DMS 273 treated with DMSO at 0.1 percent for 48 hours (cell line): ENCODE results near the gene ZBTB32.

Experiments used
- DNase-seq: peaks from one replicate; lab custom pipeline; 2025; lab: John Stamatoyannopoulos, UW

Gene ZBTB32

DNA sequence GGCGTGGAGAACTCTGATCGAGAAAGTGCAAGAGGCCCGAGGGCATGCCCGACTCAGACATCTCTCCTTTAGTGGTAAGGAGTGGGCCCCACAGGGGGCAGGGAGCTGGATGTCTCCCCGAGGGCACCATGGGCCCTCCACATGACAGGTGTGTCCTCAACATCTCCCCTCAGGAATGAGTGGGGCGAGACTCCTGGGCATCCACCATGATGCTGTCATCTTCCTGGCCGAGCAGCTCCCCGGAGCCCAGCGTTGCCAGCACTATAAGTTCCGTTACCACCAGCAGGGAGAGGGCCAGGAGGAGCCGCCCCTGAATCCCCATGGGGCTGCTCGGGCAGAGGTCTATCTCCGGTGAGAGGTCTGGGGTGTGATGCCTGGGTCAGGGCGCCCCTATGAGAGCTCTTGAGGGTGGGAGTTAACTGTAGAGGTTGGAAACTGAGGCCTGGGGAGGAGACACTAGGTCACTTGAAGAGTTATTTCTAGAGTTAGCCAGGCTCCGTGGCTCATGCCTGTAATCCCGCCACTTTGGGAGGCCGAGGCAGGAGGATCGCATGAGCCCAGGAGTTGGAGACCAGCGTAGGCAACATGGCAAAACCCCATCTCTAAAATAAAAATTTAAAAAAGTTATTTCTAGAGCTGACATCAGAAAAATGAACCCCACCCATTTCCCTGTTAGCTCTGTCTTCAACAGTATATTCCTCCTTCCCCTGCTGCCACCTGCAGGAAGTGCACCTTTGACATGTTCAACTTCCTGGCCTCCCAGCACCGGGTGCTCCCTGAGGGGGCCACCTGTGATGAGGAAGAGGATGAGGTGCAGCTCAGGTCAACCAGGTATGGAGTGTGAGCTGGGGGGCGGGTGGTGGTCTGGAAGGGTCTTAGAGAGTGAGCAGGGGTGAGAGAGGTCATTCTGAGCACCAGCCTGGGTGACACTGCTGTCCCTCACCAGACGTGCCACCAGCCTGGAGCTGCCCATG lies 32.8 kb downstream of the ZBTB32 start:
- no peak for DNase-seq

DNA sequence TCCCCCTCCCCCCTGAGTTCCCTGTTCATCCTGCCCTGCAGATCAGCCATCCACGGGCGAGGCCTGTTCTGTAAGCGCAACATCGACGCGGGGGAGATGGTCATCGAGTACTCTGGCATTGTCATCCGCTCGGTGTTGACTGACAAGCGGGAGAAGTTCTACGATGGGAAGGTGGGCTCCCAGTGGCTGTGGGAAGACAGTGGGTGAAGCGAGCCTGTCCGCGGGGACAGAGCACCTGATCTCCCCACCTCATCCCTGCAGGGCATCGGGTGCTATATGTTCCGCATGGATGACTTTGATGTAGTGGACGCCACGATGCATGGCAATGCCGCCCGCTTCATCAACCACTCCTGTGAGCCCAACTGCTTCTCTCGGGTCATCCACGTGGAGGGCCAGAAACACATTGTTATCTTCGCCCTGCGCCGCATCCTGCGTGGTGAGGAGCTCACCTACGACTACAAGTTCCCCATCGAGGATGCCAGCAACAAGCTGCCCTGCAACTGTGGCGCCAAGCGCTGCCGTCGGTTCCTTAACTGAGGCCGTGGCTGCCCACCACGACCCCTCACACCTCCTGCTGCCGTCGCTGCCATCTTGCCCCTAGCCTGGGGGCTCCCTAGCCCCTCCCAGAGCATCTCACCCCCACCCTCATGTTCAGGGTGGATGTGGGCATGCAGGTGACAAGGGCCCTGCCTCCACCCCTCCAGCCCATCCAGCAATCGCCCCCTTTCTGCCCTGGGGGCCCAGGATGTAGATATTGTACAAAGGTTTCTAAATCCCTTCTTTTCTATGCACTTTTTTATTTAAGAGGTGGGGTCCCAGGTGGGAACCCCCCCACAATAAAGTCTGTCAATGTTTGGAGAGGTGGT lies 33.9 kb downstream of the ZBTB32 start:
- no peak for DNase-seq

DNA sequence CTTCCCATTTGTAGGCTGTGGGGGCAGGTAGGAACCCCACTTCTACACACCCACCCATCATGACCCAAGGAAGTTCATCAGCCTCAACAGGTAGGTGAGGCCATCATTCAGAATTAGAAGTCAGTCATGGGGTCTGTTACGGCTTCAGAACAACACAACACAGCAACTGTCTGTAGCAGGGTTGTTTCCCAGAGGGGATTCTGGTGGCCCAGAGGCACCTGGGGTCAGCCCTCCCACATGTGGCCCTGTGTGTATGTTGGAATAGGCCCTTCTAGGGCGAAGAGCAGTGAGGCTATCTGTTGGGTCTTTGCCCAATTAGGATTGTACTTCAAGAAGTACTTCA lies 34.5 kb downstream of the ZBTB32 start:
- DNase-seq = no peak

DNA sequence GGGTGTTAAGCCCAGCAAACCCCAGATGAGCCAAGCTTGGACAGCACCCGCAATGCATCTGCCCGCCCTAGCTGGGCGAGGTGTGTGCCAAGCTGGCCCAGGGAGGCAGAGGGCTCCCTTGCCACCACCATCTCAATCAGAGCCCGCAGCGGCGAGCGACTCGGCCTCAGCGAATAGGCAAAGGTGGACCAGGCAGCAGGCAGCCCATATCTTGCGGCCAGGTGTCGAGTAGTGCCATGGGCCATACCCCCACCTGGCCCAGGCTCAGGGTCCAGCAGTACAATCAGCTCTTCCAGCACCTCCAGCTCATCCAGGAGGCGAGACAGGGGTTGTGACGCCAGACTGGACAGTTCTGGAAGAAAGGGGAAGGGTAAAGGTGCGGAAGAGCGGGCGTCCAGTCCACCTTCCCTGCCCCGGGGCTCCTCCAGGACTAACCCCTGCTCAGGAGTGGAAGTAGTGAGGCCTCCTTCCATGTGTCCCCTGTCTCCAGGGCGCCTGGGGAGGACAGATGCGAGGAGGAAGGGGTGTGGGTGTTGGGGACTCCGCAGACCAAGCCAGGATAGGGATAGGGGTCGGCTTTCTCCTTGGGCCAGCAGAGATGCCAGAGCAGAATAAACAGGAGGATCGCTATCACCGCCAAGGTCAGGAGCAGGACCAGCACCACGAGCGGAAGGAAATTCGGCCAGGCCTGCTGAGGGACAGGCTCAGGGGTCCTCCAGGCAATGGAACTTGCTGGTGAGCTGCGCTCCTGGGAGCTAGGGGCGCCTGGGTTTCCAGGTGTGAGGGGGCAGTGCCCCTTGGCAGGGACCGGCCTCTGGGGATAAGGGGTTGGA lies 35.1 kb downstream of the ZBTB32 start:
- DNase-seq = no peak

DNA sequence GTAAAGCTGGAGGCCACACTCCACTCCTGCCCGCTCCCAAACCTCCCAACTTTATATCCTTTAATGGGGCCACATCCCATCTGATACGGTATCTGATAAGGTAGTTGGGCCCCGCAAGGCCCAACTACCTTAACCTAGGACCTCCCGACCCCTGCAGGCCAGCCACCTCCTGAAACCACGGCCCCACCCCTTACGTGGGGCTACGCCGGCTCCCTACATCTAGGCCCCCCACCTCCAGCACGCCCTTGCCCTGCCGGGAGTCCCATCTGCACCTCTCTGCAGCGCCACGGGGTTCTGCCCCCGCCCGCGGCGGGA lies 35.7 kb downstream of the ZBTB32 start:
- no peak for DNase-seq

DNA sequence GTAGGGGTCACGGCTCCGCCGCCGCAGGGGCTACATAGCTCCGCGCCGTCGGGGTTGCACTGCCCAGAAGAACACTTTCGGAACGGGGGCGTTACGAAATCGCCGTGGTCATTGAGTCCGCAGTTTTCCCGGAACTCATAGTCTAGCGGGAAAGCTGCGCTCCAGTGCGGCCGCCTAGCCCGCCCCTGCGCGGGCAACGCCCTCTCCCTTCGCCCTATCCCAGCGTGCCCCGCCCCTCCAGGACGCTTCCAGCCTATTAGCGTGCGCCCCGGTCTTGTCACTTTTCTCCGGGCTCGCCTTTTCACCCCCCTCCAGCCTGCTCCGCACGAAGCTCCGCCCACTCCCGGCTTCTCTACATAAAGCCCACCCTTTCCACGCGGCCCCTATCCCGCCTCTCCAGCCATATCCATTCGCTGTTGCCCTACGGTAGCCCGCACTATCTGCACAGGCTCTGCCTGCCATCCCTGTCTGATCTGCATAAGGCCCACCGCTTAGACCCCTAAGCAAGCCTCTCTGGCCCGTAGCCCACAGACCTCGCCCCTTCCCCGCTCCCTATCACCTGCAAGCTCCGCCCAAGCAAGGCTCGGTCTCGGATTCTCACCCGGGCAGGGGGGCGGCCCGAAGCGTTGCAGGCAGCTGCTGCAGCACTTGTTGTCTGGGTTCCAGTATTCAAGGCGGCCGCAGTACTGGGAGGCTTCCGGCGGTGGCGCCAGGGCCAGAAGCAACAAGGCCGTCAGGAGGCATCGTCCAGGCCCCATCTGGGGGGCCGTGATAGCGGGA lies 36.3 kb downstream of the ZBTB32 start:
- peak; percentile 98 for DNase-seq

DNA sequence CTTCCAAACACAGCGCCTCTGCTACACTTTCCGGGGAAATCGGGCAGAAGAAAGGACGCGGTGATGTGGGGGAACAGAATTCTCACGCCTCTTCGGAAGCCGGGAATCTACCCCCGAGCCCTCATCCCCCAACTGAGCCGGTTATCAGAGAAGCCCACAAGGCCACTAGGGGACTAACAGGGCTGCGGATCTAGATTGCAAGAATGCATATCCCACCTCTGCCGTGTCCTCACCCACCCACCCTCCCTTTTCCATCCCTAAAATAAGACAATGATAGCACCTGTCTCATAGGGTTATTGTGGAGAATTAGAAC lies 36.8 kb downstream of the ZBTB32 start:
- no peak for DNase-seq

DNA sequence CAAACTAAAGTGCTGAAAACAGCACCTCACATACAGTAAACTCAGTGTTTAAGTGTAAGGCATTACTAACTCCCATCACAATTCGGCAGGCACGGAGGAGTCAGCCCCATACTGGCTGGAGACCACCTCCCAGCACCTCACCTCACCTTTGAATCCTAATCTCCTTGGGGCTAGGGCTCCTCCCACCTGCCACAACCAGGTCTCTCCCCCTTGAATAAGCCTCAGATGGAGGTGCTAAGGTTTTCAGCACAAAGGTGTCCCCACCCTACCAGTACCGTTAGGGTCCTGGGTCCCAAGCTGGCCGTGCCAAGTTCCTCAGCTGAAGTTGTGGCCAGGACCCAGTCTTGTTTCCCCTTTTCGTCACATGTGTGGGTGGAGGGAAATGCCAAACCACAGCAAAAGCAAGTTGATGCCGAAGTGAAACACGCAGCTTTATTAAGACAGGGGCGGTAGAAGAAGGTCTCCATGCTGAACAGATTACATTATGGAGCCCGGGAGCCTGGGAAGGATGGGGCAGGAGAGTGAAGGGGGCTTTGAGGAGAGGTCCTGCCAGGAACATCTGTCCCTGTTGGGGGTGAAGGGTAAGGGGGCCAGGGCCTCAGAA lies 37.9 kb downstream of the ZBTB32 start, which contains the start of gene IGFLR1:
Gene IGFLR1 (minus strand): TSS at position 332 of the 604 bp plus-strand sequence. CDS start 1,272 bp downstream, outside the sequence.
- DNase-seq = no peak

DNA sequence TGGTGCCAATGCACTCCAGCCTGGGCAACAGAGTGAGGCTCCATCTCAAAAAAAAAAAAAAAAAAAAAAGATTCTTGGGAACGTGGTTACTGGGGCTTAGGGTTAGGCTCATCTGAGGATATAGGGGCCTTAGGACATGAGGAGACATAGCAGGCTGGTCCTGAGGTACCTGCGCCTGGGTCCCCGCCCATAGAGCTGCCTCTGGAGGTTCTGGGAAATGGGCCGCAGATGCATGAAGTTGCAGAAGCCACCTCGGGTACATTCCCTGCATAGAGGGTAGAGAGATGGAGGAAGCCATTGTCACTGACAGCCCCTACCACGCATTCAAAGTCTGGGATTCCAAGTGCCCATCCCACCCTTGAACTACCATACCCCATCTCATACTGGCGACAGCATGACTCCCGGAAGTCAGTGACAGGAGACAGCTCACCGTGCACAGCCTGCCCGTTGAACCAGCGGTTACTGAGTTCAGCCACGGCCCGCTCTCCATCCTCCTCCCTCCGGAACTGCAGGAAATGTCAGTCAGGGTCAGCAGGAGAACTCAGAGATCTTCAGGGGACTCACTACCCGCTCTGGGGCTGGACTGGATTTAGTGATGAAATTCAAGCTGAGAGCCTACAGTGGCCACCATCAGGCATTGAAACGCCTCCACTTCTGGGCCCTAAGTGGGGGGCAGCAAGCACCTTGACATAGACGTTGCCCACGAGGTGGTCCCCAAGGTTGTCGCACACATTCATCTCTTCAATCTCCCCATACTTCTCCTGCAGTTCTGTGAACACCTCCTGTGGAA lies 39.5 kb downstream of the ZBTB32 start:
- no peak for DNase-seq

DNA sequence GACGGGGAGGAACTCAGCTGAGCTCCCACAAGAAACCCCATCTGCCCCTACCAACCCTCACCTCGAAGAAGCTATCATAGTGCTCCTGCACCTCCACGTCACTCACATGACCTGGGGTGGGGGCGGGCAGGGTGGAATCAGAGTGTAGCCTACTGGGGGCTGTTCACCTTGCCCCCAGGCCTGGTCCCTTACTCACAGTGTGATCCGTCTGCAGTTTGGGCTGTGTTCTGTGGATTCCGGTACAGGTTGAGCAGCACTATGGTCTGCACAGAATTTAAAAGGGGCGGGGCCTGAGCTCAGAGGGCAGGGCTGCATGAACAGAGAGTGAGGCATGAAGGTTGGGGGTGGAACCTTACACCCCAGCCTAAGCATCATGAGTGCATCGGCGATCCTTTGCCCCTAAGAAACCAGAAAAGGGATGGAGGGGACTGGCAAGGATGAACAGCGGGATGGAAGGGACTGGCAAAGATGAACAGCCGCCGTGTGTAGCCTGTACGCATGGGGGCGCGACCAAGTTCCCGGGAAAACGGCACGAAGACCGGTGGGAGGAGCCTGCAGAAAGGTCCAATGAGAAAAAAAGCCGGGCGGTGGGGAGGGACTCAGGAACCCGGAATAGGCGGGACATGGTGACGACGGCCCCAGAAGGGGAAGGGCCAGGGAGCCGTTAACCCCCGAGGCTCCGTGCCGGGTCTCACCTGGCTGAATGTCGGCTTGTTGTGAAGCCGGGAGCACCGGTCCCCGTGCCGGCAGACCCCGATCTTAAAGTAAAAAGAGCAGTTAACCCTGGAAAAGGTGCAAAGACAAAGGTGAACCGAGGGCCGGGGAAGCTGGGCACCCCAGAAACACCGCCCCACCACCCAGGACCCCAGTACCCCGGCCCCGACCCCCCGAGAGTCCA lies 40.3 kb downstream of the ZBTB32 start:
- peak; percentile 92 for DNase-seq

DNA sequence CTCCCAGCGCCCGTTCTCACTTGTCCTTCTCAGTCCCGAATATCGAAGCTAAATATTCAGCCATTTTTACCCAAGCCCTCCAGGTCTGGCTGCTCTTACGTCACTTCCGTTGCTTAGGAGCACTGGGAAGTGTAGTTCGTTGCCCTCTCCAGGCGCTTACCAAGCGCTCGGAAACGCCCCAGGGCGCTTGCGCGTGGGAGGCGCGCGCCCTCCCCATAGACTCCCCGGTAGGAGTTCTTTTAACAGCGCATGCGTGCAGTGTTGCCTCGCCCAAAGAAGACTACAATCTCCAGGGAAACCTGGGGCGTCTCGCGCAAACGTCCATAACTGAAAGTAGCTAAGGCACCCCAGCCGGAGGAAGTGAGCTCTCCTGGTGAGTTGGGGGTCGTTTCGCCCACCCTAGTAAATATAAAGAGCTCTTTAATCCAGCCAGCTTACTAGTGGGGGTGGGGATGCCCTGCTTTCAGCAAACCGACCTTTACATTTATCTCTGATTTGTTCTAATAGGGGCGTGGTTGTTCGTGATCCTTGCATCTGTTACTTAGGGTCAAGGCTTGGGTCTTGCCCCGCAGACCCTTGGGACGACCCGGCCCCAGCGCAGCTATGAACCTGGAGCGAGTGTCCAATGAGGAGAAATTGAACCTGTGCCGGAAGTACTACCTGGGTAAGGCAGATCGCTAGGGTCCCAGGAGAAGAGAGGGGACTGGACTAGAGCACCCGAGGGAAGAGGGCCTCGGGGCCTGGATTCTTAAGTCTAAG lies 41.1 kb downstream of the ZBTB32 start, which contains the start of the genes PSENEN and U2AF1L4:
Gene PSENEN (plus strand): TSS at position 324 of the 759 bp plus-strand sequence. CDS start 280 bp downstream, at position 604.
Gene U2AF1L4 (minus strand): TSS at position 91 of the 759 bp plus-strand sequence. CDS start 27 bp downstream, at position 64.
- peak; percentile 95 for DNase-seq

DNA sequence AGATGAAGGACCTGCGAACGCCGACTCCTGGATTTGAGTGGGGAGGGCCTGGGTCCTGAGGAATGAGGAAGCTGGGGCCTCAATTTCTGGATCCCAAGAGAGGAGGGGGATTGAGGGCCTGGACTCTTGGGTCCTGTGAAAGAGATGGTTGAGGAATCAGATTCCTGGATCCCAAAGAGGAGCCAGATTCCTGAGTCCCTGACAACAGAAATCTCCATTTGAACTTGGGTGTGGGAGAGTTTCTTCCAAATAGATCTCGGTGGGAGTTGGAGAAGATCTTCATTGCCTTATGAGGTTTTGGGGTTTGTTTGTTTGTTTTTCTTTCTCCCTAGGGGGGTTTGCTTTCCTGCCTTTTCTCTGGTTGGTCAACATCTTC lies 41.7 kb downstream of the ZBTB32 start:
- no peak for DNase-seq

DNA sequence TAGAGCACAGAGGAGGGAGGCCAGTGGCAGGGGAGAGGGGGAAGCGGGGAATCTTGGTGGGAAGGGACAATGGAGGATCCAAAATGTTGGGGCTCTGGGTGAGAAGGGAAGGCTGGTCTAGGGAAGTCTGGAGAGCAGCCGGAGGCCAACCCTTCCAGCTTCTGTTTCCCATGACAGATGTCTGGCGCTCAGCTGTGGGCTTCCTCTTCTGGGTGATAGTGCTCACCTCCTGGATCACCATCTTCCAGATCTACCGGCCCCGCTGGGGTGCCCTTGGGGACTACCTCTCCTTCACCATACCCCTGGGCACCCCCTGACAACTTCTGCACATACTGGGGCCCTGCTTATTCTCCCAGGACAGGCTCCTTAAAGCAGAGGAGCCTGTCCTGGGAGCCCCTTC lies 42.2 kb downstream of the ZBTB32 start:
- DNase-seq = no peak

DNA sequence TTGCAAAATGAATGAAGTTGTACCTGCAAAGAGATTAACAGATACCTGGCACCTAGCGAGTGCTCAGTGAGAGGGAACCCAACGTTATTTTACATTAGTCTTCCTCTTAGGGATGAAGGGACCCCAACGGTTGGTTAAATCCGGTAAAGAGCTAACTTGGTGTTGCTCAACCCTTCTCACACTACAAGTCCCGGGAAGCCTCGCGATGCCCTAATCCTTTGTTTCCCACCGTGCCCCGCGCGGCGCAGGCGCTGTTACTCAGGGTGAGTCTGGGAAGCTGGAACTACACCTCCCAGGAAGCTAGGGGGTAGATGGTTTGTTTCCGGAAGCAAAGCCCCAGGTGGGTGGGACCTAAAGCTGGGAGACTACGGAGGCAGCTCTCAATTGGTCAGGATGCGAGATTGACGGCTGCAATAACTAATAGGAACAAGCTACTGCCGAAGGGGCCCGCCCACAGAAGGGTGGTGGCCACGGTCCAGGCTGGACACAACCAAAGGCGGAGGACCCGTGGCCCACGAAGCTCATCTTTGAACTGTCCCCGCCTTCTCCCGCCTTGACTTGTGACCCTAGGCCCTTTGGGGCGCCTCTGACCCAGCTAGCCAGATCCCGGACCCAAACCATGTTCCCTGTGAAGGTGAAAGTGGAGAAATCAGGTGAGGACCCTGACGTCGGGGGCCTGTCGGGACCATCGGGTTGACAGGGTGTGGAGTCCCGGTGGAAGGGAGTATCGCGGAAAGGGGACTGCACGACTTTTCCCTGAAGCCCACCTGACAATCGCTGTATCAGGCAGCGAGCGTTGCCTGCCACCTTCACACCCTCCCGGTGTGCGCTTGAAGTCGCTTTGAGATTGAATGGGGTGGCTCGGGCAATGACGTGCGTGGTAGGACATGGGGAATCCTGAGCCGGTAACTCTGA lies 44.0 kb downstream of the ZBTB32 start, which contains the start of gene LIN37:
Gene LIN37 (plus strand): TSS at position 471 of the 915 bp plus-strand sequence. CDS start 149 bp downstream, at position 620.
- DNase-seq = peak; percentile 98

DNA sequence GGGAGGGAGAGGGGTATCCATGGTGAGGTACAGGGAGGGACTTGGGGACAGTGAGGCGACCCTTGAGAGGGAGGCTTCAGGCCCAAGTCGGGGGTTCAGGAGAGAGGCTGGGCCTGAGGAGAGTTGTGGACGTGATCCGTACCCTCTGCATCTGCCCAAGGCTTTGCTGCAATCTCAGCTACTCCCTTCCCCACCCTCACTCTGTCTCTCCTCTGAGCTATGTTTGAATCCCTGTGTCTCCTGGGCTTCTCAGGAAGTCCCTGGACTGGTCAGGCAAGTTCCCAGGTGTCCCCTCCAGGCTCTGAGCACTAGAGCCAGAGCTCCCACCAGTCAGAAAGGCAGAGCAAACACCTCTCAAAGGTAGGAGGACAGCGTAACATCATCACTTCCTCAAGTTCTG lies 45.8 kb downstream of the ZBTB32 start:
- DNase-seq = no peak

DNA sequence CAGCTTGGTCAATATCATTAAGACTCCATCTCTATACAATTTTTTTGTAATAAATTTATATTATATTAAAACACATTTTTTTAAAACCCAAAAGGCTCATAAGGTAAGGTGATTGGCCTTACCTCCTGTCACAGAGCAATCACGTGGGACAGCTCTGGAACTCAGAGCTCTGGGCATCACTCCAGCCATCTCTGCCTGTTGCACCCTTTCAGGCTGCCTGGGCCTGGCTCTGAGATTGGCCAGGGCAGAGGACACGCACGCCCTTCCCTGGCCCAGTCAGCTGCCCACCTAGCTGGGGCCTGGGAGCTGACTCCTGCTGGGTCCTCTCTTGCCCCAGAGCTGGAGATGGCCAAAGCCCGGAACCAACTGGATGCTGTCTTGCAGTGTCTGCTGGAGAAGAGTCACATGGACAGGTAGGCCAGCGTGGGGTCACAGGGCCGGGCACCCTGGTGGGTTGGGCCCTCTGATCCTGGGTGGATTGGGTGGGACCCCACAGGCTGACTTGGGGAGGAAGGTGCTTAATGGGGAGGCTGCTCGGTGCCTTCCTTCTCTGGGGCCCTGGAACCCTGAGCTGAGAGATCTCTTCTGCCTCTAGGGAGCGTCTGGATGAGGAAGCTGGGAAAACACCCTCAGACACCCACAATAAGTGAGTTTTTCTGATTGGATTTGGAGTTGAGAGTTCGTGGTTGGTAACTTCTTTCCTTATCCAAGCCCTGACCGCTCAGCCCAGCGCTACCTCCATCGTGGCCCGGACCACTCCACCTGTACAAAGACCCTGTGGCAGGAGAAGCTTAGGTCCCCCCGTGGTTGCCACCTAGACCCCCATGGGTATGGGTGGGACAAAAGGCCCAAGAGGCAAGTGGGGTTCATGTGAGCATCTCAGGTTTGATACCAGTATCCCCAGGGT lies 47.7 kb downstream of the ZBTB32 start:
- no peak for DNase-seq
